H54 (cell line): ENCODE measurements around the gene RRN3.
"Not testable (repeated sequence)": the region's sequence is repeated elsewhere in the genome, so short reads cannot be mapped to it uniquely, and the experiment has no call there.

ENCODE experiments used
- DNase-seq: peaks from one replicate; pipeline ENCODE4 v3.0.0; 2011; ENCODE audit warnings: low spot score, mixed read lengths; ENCODE audit not compliant: insufficient read length
- FAIRE-seq: peaks from 3 replicates; lab custom pipeline; 2011; peaks lifted over from hg19 to GRCh38; lab: Jason Lieb, UNC
- POLR2A ChIP-seq: IDR thresholded peaks from 2 replicates; pipeline ENCODE4 v1.6.1; 2011; ENCODE audit warnings: low read depth, mild to moderate bottlenecking, low read length

RRN3 gene

GRCh38 chr16:15041271-15042004, 52.6 kb downstream of the RRN3 start:
- FAIRE-seq = no peak
- TF ChIP-seq POLR2A = no peak
- DNase-seq = no peak

- DNase-seq = no peak
- no peak for FAIRE-seq
- no peak for TF ChIP-seq POLR2A
Measured at GRCh38 chr16:15038689-15039088, 55.4 kb downstream of the RRN3 start.

GRCh38 chr16:15037745-15038144, 56.3 kb downstream of the RRN3 start:
- FAIRE-seq = no peak
- DNase-seq = no peak
- TF ChIP-seq POLR2A = no peak

GRCh38 chr16:15037003-15037402, 57.1 kb downstream of the RRN3 start:
- TF ChIP-seq POLR2A = no peak
- DNase-seq = no peak
- no peak for FAIRE-seq

GRCh38 chr16:15035163-15035729, 58.8 kb downstream of the RRN3 start:
- TF ChIP-seq POLR2A = no peak
- DNase-seq (no peak), FAIRE-seq (no peak)

GRCh38 chr16:15034266-15035162, 59.6 kb downstream of the RRN3 start:
- DNase-seq = no peak

GRCh38 chr16:15033309-15033707, 60.8 kb downstream of the RRN3 start:
- FAIRE-seq (no peak), DNase-seq (no peak)
- no peak for TF ChIP-seq POLR2A

More at GRCh38 chr16:15034266-15035162, 59.6 kb downstream of the RRN3 start:
- no peak for FAIRE-seq
- no peak for TF ChIP-seq POLR2A

- TF ChIP-seq POLR2A = no peak
- FAIRE-seq = no peak
- DNase-seq = no peak
Measured at GRCh38 chr16:15032547-15033308, 61.3 kb downstream of the RRN3 start.

GRCh38 chr16:15031586-15031985, 62.5 kb downstream of the RRN3 start:
- TF ChIP-seq POLR2A = no peak
- FAIRE-seq (no peak), DNase-seq (no peak)

GRCh38 chr16:15031179-15031578, 62.9 kb downstream of the RRN3 start:
- FAIRE-seq = no peak
- DNase-seq = no peak
- no peak for TF ChIP-seq POLR2A

GRCh38 chr16:15029749-15030148, 64.3 kb downstream of the RRN3 start:
- FAIRE-seq, DNase-seq: not testable (repeated sequence)

GRCh38 chr16:15028801-15029698, 65.0 kb downstream of the RRN3 start:
- DNase-seq, FAIRE-seq: not testable (repeated sequence)

- FAIRE-seq, DNase-seq: not testable (repeated sequence)
Measured at GRCh38 chr16:15028345-15028715, 65.7 kb downstream of the RRN3 start.

GRCh38 chr16:15027503-15028344, 66.3 kb downstream of the RRN3 start:
- DNase-seq, FAIRE-seq: not testable (repeated sequence)

- FAIRE-seq, DNase-seq: not testable (repeated sequence)
Measured at GRCh38 chr16:15027051-15027450, 67.0 kb downstream of the RRN3 start.

- peak; percentile 68 for FAIRE-seq
- not testable (repeated sequence) for DNase-seq
Measured at GRCh38 chr16:15025234-15025951, 68.7 kb downstream of the RRN3 start.
